Measurements from ENCODE around the gene ZFR2.

ZFR2 gene

DNA sequence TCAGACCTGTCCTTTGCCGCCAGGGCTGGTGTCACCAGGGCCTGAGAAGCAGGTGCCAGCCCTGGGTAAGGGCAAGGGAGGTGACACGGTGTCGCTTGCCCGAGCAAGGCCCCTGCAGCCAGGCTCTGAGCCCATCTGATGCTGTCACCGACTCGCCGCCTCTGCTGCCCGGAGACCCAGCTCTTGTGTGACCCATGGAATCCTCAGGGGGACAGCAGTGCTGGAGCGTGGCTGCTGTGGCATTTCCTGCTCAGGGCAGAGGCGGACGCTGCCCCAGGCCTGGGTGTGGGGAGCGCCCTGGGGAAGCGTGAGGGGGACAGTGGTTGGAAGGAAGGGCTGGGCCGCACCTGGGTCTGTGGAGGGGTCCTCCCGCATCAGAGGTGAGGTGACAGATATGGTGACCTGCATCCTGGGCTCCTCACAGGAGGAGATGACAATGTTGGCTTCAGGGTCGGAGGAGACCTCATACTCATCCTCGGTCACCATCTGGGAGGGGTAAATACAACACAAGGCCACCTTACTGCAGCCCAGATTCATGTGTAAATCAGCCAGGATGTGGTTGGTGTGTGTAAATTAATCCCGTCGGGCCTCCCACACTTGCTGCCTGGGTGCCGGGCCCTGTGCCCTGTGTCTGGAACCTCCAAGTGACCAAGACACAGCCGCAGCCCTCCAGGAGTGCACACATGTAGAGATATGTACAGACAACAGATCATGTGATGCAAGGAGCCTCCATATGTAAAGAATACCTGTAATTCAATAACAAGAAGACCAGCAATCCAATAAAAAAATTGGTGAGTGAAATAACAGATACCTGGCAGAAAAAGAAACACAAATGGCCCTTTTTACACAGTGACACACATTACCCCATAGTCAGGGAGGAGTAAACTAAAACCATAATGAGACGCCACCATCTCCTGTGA, 55.1 kb downstream of the ZFR2 start:
- DNase-seq (ENCODE audit: low read depth): no peak
- H3K4me3 ChIP-seq (ENCODE audit: control insufficient read depth, low read depth, low read length): no peak overlapping the region
- TF ChIP-seq, protein P1, sequence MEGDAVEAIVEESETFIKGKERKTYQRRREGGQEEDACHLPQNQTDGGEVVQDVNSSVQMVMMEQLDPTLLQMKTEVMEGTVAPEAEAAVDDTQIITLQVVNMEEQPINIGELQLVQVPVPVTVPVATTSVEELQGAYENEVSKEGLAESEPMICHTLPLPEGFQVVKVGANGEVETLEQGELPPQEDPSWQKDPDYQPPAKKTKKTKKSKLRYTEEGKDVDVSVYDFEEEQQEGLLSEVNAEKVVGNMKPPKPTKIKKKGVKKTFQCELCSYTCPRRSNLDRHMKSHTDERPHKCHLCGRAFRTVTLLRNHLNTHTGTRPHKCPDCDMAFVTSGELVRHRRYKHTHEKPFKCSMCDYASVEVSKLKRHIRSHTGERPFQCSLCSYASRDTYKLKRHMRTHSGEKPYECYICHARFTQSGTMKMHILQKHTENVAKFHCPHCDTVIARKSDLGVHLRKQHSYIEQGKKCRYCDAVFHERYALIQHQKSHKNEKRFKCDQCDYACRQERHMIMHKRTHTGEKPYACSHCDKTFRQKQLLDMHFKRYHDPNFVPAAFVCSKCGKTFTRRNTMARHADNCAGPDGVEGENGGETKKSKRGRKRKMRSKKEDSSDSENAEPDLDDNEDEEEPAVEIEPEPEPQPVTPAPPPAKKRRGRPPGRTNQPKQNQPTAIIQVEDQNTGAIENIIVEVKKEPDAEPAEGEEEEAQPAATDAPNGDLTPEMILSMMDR (IDR thresholded peaks at IDR 0.05; ENCODE audit: control insufficient read depth, insufficient read depth, low read depth, low read length, missing control alignments): no peak

DNA sequence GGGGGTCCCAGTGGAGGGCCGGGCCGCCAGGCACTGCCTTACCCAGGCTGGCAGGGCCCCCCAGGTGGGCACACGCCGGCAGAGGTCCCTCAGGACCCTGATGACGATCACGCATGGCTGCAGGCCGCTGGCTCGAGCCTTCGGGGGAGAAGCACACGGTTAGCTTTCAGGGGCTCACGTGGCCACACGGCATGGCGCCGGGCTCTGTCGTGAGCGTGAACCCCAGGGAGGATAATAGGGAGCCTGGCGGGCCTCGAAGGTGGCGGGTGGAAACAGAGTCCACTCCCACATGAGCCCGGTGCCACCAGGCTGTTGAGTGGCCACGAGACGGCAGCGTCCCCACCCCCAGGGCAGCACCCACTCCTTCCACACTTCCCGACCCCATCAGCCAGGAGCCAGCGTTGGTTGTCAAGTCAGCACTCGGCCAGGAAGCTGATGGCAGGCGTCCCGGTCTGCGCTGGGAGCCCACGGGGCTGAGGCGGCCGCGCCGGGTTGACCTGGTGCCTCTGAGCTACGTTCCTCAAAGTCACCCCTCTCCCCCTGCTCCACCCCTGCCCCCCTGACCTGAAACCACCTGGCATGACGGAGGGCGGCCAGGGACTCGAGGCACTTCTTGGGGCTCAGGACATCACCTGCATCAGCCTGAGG, 58.0 kb downstream of the ZFR2 start:
- DNase-seq (ENCODE audit: low read depth): no peak
- H3K4me3 ChIP-seq (ENCODE audit: control insufficient read depth, low read depth, low read length): no peak overlapping the region
- TF ChIP-seq, protein P1 (IDR thresholded peaks at IDR 0.05; ENCODE audit: control insufficient read depth, insufficient read depth, low read depth, low read length, missing control alignments): no peak

DNA sequence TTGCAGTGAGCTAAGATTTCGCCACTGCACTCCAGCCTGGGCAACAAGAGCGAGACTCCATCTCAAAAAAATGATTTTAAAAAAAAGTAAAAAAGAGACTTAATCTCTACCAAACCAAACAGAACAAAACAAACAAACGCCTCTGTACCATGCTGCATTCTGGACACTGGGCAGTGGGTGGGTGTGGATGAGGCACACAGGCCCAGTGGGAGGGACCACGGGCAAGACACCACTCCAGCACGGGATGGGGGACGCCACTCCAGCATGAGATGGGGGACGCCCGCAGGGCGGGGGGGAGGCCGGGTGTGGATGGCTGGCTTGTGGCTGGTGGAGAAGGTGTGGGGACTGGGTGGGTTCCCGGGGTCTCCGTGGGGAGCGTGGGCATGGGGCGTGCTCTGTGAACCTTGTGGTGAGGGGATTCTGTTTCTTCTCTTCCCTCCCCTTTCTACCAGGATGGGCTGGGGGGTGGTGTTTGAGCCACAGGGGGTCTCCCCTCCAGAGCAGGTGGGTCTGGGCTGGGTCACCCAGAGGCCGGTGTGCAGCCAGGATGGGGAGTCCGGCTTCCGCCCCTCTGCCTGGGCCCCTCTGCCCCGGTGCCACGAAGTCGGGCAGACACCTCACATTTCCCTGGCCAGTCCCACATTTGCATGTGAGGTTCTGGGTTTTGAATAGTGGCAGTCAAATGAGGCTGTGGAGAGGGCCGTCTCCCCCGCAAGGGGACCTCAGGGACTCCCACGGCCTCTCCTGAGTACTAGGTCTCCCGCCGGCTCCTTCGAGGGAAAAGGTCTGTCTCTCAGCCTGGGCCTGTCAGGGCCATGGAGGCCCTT, 58.7 kb downstream of the ZFR2 start:
- TF ChIP-seq, protein P1 (IDR thresholded peaks at IDR 0.05; ENCODE audit: control insufficient read depth, insufficient read depth, low read depth, low read length, missing control alignments): no peak
- H3K4me3 ChIP-seq (ENCODE audit: control insufficient read depth, low read depth, low read length): no peak overlapping the region
- no peak for DNase-seq (ENCODE audit: low read depth)

DNA sequence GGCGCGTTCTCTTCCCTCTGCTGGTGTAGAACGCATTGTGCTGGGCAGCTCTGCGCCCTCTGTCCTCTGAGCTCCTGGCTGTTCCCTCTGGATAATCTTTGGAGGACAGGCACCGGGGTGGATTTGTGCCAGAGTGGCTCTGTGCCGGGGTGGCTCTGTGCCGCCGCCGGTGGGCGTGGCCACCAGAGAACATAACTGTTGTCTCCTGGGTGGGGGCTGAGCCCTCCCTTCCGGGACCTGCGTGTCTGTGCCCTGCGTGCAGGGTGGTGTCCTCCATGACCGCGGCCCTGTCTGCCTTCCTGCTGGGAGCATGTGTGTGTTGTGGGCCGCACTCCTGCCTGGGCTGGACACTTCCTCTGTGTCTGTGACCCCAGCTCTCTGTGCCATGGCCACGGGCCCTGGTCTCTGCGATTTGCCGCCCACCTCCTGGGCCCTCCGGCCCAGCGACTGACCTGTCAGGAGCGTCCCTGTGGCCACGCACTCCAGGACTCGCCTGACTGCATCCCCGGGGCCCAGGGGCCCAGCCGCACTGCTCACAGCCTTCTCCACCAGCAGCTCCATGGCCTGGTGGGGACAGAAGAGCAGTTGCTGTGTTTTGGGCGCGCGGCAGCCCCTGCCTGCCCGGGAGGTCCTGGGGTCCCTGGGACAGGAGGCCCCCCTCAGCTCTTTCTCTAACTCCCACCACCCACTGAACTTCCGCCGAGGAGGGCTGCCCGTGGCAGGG, 60.3 kb downstream of the ZFR2 start:
- no peak for DNase-seq (ENCODE audit: low read depth)

DNA sequence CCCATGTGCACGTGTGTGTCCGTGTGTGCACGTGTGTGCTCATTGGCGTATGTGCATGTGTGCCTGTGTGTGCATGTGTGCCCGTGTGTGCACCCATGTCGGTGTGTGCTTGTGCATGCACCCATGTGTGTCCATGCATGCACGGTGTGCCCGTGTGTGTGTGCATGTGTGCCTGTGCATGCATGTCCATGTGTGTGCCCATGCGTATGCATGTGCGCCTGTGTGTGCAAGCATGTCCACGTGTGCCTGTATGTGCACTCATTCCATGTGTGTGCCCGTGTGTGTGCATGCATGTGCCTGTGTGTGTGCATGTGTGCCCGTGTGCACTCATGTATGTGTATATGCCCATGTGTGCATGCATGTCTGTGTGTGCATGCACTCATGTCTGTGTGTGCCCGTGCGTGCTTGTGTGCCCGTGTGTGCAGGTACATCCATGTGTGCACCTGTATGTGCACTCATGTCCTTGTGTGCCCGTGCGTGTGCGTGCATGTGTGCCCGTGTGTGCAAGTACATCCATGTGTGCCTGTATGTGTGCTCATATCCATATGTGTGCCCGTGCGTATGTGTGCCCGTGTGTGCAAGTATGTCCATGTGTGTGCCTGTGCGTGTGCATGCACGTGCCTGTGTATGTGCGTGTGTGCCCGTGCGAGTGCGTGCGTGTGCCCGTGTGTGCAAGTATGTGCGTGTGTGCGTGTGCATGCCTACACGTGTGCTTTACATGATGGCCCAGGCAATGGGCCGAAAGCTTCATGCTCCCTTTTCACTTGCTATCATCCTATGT, 61.1 kb downstream of the ZFR2 start:
- TF ChIP-seq, protein P1 (IDR thresholded peaks at IDR 0.05; ENCODE audit: control insufficient read depth, insufficient read depth, low read depth, low read length, missing control alignments): no peak
- DNase-seq (ENCODE audit: low read depth): no peak
- no peak overlapping the region for H3K4me3 ChIP-seq (ENCODE audit: control insufficient read depth, low read depth, low read length)

More for the DNA sequence above, 60.3 kb downstream of the ZFR2 start:
- TF ChIP-seq, protein P1 (IDR thresholded peaks at IDR 0.05; ENCODE audit: control insufficient read depth, insufficient read depth, low read depth, low read length, missing control alignments): no peak
- no peak overlapping the region for H3K4me3 ChIP-seq (ENCODE audit: control insufficient read depth, low read depth, low read length)

Data from AG09309 (cell line).